ENCODE measurements around the gene VPS13C.
"Not testable (repeated sequence)": the region's sequence is repeated elsewhere in the genome, so short reads cannot be mapped to it uniquely, and the experiment has no call there.

VPS13C gene

GRCh38 chr15:62075595-62076277 lies 15.5 kb upstream of the VPS13C start:
- DNase-seq (ENCODE audit: low spot score), result no peak

- peak; percentile 32 for DNase-seq (ENCODE audit: low spot score)
Observed at GRCh38 chr15:62071711-62072308, 11.6 kb upstream of the VPS13C start.

- DNase-seq (ENCODE audit: low spot score), result no peak
Observed at GRCh38 chr15:62069551-62069950, 9.3 kb upstream of the VPS13C start.

GRCh38 chr15:62068810-62069167 lies 8.5 kb upstream of the VPS13C start:
- DNase-seq (ENCODE audit: low spot score), result no peak

GRCh38 chr15:62068071-62068809 lies 8.0 kb upstream of the VPS13C start:
- DNase-seq (ENCODE audit: low spot score), result peak; percentile 25

- DNase-seq (ENCODE audit: low spot score), result peak; percentile 34
Observed at GRCh38 chr15:62067448-62068044, 7.3 kb upstream of the VPS13C start.

GRCh38 chr15:62066663-62067447 lies 6.6 kb upstream of the VPS13C start, which contains the start of gene C2CD4A:
Gene C2CD4A (plus strand): TSS chr15:62066977. CDS start chr15:62067614, 637 bp downstream.
- DNase-seq (ENCODE audit: low spot score), result peak; percentile 74

GRCh38 chr15:62063825-62064635 lies 3.8 kb upstream of the VPS13C start:
- no peak for DNase-seq (ENCODE audit: low spot score)

GRCh38 chr15:62060896-62061280 lies 641 bp upstream of the VPS13C start:
- no peak for DNase-seq (ENCODE audit: low spot score)

- peak; percentile 64 for DNase-seq (ENCODE audit: low spot score)
Observed at GRCh38 chr15:62059816-62060112, 483 bp downstream of the VPS13C start.

- no peak for DNase-seq (ENCODE audit: low spot score)
Observed at GRCh38 chr15:62059108-62059815, 985 bp downstream of the VPS13C start.

- no peak for DNase-seq (ENCODE audit: low spot score)
Observed at GRCh38 chr15:62058327-62059028, 1.8 kb downstream of the VPS13C start.

GRCh38 chr15:62057341-62057980 lies 2.8 kb downstream of the VPS13C start:
- DNase-seq (ENCODE audit: low spot score), result no peak

GRCh38 chr15:62054979-62055378 lies 5.3 kb downstream of the VPS13C start:
- no peak for DNase-seq (ENCODE audit: low spot score)

- DNase-seq (ENCODE audit: low spot score), result no peak
Observed at GRCh38 chr15:62053439-62054085, 6.7 kb downstream of the VPS13C start.

- no peak for DNase-seq (ENCODE audit: low spot score)
Observed at GRCh38 chr15:62052713-62053112, 7.5 kb downstream of the VPS13C start.

- DNase-seq (ENCODE audit: low spot score), result no peak
Observed at GRCh38 chr15:62051166-62051565, 9.1 kb downstream of the VPS13C start.

GRCh38 chr15:62050115-62050514 lies 10.1 kb downstream of the VPS13C start:
- DNase-seq (ENCODE audit: low spot score), result no peak

- not testable (repeated sequence) for DNase-seq (ENCODE audit: low spot score)
Observed at GRCh38 chr15:62048254-62048653, 12.0 kb downstream of the VPS13C start.

Data from SK-N-DZ (cell line).